OCI-LY7 (cell line): ENCODE data around the gene ZDHHC11B. TPM values are rescaled to one million over a fixed set of nuclear protein-coding genes. Genes with fewer than 3 reads are reported as not detected.
"Not testable (repeated sequence)": the region's sequence is repeated elsewhere in the genome, so short reads cannot be mapped to it uniquely, and the experiment has no call there.

Experiments
- BruUV-seq: library from RNA; stranded (reverse); fragments of 400-500 nt; replicated peaks from 2 replicates; lab custom pipeline; 2021; lab: Mats Ljungman, UMichigan
- CTCF ChIA-PET: fragments of 300-600 bp; sonication (Branson Sonifier 250); formaldehyde crosslinking; loops from one replicate; lab custom pipeline; 2022; ENCODE audit warnings: antibody characterized with exemption; ENCODE audit not compliant: unreplicated experiment; lab: Charles Lee
- POLR2A ChIA-PET: fragments of 300-600 bp; sonication (Branson Sonifier 250); formaldehyde crosslinking; loops from one replicate; lab custom pipeline; 2022; ENCODE audit warnings: antibody characterized with exemption; lab: Charles Lee
- DNase-seq: peaks from one replicate; pipeline ENCODE4 v3.0.0-alpha.2; 2015; ENCODE audit warnings: low spot score
- H2AFZ ChIP-seq: fragments of 200-600 bp; sonication (generic), shearing (Covaris generic); 2 replicates; pipeline ENCODE4 v1.6.1; 2014; ENCODE audit warnings: mild to moderate bottlenecking, antibody characterized with exemption, low read length, moderate library complexity
- H3K27ac ChIP-seq: fragments of 200-600 bp; sonication (generic); 2 replicates; pipeline ENCODE4 v1.5.1; 2014; ENCODE audit warnings: mixed run types, low read depth, mild to moderate bottlenecking, moderate library complexity, low read length, inconsistent platforms; ENCODE audit not compliant: poor library complexity, severe bottlenecking
- H3K36me3 ChIP-seq: fragments of 200-600 bp; sonication (generic); 2 replicates; pipeline ENCODE4 v1.6.1; 2014; ENCODE audit warnings: mild to moderate bottlenecking, antibody characterized with exemption, low read length, moderate library complexity, mixed read lengths; ENCODE audit not compliant: insufficient read depth
- H3K4me1 ChIP-seq: fragments of 200-600 bp; sonication (generic); 2 replicates; pipeline ENCODE4 v1.5.1; 2014; ENCODE audit warnings: mild to moderate bottlenecking, low read length; ENCODE audit not compliant: insufficient read depth, poor library complexity, severe bottlenecking
- H3K4me2 ChIP-seq: fragments of 200-600 bp; sonication (generic); 2 replicates; pipeline ENCODE4 v1.6.1; 2014; ENCODE audit warnings: mild to moderate bottlenecking, low read length
- H3K4me3 ChIP-seq: fragments of 200-600 bp; sonication (generic); 2 replicates; pipeline ENCODE4 v1.5.1; 2014; ENCODE audit warnings: mild to moderate bottlenecking, low read depth, low read length; ENCODE audit not compliant: poor library complexity, severe bottlenecking
- H3K79me2 ChIP-seq: fragments of 200-600 bp; sonication (generic); 2 replicates; pipeline ENCODE4 v1.6.1; 2016; ENCODE audit warnings: low read depth, mild to moderate bottlenecking, low read length, moderate library complexity, mixed read lengths; ENCODE audit not compliant: insufficient read depth
- H3K9me2 ChIP-seq: fragments of 200-600 bp; sonication (generic); 2 replicates; pipeline ENCODE4 v1.6.1; 2016; ENCODE audit warnings: mild to moderate bottlenecking, low read length, mixed read lengths; ENCODE audit not compliant: insufficient read depth
- H3K9me3 ChIP-seq: fragments of 200-600 bp; sonication (generic); 2 replicates; pipeline ENCODE4 v1.6.1; 2014; ENCODE audit warnings: mild to moderate bottlenecking, mixed run types, low read length, mixed read lengths
- H4K20me1 ChIP-seq: fragments of 200-600 bp; sonication (generic); 2 replicates; pipeline ENCODE4 v1.6.1; 2014; ENCODE audit warnings: mild to moderate bottlenecking, antibody characterized with exemption, low read length, moderate library complexity, mixed read lengths; ENCODE audit not compliant: insufficient read depth
- intact Hi-C: fragments of 100-400 bp; cut with micrococcal nuclease; formaldehyde crosslinking; loops from one replicate; pipeline ENCODE4 v1.10.0; 2022; ENCODE audit not compliant: unreplicated experiment
- total RNA-seq, 2 experiments: library from RNA; depleted of rRNA in 1 of 2; stranded (reverse); fragments of >200 nt in 1 of 2; shearing (Covaris generic) in 1 of 2; gene quantifications; 2 replicates each; pipeline ENCODE4 v1.2.3, GENCODE V29; 2014 to 2022

The ZDHHC11B gene
- total RNA-seq, 2 experiments from 2014 or later = 0.29 TPM; not detected in 1

DNA sequence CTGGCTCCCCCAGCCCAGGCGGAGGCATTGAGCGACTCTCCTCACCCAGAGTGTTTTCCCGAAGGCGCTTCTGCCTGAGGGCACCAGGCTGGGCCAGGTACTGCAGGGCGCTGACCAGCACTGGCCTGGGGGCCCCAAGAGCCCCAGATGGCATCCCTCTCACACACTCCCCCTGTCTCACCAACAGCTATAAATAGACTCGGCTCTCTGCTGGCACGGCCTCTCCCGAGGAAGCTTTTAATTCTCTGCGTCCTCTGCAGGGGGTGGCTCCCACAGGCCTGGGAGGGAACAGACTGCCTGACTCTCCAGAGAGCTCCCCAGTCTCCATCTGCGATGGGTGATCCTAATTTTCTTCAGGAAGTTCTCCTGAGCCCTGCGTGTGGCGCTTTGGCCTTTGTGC is 94.2 kb downstream of the ZDHHC11B start:
- POLR2A ChIA-PET, H3K27ac ChIP-seq, H3K9me3 ChIP-seq, BruUV-seq, H3K4me3 ChIP-seq, H3K4me1 ChIP-seq, DNase-seq, H3K36me3 ChIP-seq, H2AFZ ChIP-seq, H4K20me1 ChIP-seq, intact Hi-C loops, H3K4me2 ChIP-seq, H3K79me2 ChIP-seq, CTCF ChIA-PET, H3K9me2 ChIP-seq: not testable (repeated sequence)

DNA sequence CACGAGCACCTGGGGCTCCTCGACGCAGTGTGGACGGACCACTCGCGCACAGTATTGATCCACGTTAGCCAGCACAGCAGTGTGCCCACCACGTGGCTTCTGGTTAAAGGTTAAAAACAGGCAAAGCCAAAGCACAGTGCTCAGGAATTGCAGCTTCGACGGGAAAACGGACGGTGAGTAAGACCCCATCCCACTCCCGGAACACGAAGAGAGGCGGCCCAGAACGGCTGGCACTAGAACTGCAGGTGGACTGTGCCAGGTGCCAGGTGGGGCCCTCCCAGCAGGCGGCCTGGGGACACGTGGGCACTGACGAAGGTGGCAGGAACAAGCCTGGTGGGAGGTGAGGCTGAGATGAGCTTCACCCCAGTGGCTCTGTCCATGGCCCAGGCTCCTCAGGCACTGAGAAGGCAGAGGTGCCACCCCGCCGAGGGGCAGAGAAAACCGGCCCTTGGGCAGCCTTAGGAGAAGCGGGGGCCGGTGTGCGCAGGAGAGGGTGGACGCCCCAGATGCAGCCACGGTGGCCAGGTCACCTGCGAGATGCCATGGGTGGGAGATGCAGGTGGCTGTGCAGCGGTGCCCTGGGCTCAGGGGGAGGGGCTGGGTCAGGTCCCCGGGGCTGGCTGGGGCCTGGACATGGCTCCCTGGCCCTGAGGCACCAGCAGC is 96.0 kb downstream of the ZDHHC11B start:
- H3K79me2 ChIP-seq, H3K36me3 ChIP-seq, H3K9me3 ChIP-seq, H3K27ac ChIP-seq, BruUV-seq, H2AFZ ChIP-seq, H3K4me1 ChIP-seq, H3K4me2 ChIP-seq, H3K9me2 ChIP-seq, POLR2A ChIA-PET, DNase-seq, H4K20me1 ChIP-seq, CTCF ChIA-PET, H3K4me3 ChIP-seq, intact Hi-C loops: not testable (repeated sequence)

DNA sequence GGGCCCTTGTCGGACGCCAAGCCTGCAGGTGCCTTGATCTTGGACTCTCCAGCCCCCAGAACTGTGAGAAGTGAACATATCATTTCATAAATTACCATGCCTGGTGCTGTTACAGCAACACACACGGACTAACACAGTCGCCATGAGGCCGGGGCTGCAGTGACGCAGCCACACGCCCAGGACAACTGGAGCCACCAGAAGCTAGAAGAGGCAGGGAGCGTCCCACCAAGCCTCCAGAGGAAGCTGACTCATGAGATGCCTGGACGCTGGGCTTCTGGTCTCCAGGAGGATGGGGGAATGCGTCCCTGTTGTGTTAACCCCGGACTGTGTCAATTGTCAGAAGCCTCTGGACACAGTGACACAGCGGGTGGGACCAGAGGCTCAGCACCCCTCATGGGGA is 97.6 kb downstream of the ZDHHC11B start:
- H3K79me2 ChIP-seq, DNase-seq, H3K4me1 ChIP-seq, H3K9me3 ChIP-seq, H2AFZ ChIP-seq, H4K20me1 ChIP-seq, H3K27ac ChIP-seq, H3K4me2 ChIP-seq, POLR2A ChIA-PET, CTCF ChIA-PET, H3K36me3 ChIP-seq, intact Hi-C loops, H3K9me2 ChIP-seq, BruUV-seq, H3K4me3 ChIP-seq: not testable (repeated sequence)

DNA sequence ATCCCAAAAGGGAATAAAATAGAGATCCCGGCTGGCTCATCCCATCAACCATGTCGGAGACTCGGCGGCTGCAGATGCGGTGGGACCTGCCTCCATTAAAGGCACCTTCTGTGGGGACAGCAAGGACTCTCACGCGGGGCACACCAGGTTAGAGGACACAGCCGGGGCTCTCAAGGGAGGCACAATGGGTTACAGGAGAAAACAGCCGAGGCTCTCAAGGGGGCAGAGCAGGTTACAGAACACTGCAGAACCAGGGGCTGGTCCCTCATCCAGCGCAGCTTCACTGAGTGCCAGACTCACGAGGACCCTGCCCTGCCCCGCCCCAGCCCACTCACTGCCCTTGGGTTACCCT is 98.4 kb downstream of the ZDHHC11B start:
- H4K20me1 ChIP-seq, BruUV-seq, H3K27ac ChIP-seq, H3K9me3 ChIP-seq, H3K4me2 ChIP-seq, H3K79me2 ChIP-seq, POLR2A ChIA-PET, H3K36me3 ChIP-seq, DNase-seq, H3K9me2 ChIP-seq, intact Hi-C loops, H3K4me3 ChIP-seq, H2AFZ ChIP-seq, H3K4me1 ChIP-seq, CTCF ChIA-PET: not testable (repeated sequence)
